Amygdala (tissue), 56 donors: ENCODE measurements around the gene RAB17.
A peak's percentile ranks its signal among the peaks of the same experiment; 100 is the strongest.

ENCODE experiments used
- DNase-seq, 56 donors: peaks; one replicate each; lab custom pipeline; 2025; lab: John Stamatoyannopoulos, UW

RAB17 gene

DNA sequence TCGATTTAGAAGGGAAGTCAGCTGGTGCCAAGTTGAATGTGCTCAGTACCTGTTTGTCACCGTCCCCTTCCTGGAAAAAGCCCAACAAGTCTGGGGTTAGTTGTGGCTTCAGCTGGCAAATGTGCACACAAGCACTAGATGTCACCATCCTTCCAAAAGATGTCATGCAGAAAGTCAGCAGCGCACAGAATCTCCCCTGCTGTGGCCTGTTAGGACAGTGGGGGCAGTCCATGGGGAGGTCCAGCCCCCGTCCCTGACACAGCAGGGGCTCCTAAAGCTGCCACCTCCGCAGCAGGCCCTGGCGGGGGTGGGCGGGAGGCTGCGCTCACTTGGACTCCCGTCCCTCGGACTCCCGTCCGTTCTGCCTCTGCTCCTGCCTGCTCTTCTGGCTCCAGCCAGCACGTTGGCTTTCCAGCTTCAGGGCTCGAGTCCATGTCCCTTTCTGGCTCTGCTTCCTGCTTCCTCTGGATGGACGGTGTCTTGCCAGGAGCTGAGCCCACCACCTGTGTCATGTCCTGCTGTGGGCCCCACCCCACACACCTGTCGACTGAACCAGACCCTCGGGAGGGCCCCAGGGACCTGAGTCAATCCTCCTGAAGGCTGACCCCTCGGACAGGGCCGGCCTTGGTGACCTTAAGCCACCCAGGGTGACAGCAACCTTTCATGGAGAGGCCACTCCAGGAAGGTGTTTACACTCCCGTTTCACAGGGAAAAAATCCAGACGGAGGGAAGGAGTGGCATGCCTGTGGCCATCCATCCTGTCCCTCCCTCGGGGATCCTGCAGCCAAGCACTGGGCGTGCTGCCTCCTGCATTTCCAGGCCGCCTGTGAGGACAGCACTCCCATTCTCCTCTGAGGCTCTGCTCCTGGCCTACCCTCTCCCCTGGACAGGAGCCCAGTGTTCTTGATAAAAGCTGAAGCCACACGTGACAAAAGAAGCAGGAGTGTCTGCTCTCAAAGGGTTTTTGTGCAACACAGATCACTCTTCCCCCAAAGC lies 8.5 kb downstream of the RAB17 start:
- peak in 35 of 56 donors; percentile 9 to 68 (median 33) for DNase-seq

- DNase-seq, result no peak
Observed at GRCh38 chr2:237581326-237581725, 9.2 kb downstream of the RAB17 start.

DNA sequence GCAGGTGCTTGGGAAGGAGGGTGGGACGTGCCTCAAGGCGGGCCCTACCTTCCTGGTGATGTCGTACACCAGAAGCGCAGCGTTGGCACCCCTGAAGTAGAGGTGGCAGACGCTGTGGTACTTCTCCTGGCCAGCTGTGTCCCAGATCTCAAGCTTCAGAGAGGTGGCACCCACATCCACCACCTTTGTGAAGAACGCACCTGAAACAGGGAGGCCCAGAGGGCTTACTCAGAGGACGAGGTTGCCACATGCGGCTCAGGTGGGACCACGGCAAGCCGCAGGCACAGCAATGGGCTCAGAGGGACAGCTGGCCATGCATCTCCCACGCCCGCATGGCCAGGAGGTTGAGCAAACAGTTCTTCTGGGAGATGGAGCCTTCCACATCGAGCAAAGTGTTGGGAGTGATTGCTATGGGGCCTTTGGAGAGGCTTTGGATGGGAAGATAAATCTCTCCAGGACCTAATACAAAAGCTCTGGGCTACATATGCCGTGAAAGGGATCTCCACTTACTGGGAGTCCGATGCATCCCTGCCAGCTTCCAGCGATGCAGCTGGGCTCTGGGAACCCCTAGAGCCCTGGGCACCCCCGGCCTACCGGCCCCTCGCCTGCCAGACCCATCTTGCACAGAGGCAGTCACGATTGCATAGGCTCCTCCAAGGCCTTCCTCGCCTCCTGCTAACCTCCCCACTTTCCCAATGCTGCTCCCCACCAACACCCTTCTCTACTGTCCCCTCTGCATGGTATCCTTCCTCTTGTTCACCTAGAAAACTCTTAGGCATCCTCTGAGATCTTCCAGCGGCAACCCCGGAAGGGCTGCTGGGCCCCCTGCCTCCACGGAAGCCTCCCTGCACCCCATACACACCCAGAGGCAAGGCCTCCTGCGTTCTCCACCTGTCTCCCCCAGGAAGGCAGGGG lies 12.3 kb downstream of the RAB17 start:
- DNase-seq, result no peak

- no peak for DNase-seq
Observed at GRCh38 chr2:237577458-237577857, 13.1 kb downstream of the RAB17 start.

DNA sequence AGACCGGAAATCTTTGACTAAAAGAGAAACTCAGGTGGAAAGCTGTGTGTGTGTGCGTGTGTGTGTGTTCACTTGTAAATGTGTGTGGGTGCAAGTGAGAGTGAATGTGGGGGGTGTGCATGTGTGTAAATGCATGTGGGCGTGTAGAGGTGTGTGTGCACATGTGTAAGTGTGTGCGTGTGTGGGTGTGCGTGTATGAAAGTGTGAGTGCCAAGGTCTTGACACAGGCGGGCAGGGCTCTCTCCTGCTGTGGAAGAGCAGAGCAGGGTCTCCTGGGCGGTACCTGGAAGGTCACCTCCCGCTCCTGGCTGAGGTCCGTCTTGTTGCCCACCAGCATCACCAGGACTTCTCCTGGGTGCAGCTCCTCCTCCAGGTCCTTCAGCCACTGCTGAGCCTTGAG lies 13.6 kb downstream of the RAB17 start:
- no peak for DNase-seq

DNA sequence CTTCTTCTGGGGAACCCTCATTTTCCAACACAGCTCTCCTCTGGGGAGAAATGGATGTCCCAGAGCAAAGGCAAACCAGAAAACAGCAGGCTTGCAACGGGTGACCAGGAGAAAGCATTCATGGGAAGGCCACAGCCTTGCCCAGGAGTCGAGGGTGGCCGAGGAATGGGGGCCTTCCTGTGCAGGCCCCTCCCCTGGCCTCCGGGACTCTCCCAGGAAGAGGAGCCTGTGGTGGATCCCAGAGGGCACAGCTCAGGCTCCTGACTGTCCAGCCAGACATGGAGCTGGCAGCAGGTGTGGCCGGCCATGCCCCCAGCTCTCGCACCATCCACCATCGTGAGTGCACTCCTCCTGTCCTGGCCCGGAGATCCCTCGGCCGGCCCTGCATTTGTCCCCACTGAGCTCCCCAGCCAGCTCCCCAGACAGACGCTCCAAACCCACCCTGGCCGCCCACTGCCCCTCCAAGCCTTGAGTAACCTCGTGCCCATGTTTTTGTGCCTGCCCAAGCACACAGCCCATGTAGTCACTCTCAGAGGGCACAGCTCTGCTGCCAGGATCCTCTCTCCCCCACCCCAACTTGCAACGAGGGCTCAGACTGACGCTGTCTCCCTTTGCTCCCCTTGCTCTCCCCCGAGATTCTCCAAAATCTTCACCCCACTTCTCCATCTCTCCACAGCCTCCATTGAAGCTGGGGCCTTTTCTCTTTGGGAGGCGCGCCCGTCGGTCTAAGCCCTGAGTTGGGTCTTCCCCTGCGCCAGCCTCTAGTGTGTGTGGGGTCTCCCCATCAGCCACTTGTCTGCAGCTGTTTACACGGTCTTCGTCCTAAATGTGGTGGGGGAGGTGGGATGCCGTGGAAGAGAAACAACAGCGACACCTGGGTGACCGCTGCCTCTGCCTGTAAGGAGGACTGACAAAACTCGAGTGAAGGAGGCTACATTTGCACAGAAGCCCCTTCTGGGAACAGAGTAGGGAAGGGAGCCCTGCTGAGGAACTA lies 14.4 kb downstream of the RAB17 start:
- no peak for DNase-seq

DNA sequence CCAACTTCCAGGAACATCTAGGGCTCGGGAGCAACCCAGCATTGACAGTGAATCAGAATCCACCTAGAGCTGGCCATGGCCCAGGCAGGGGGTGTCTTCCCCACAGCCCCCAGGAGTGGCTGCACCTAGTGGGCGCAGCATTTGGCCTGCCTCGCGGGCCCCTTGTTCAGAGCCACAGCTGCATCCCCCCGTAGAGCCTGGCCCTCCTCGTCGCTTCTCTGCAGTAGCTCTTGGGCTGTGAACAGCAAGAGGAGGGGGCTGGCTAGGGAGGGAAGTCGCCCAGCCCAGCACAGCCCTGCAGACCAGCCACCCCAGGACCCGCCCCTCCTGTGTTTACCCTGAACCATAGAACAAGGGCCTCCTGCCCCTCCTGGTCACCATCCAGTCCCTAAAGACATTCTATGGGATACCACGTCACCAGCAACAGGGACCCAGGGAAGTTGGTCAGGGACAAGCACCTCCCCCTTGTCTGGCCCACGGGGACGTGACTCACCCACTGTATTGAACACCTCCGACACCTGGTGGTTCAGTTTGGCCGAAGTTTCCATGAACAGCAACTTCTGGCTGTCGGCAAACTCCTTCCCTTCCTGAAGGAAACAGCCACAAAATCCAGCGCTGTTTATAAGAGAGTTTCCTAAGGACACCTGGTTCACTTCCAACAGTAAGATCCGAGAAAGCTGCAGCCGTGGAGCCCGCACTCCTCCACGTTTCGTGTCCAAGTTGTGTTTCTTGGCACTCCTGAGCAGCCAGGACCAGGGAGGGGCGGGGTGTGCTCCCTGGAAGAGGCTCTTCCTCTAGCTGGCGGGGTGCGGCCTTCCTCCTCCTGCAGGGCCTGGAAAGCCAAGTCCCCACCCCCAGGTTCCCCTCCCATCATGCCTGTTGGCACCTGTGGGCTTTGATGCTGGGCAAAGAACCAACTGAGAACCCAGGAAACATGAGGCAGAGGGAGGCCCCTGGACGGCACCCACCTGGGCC lies 15.4 kb downstream of the RAB17 start:
- no peak for DNase-seq

DNA sequence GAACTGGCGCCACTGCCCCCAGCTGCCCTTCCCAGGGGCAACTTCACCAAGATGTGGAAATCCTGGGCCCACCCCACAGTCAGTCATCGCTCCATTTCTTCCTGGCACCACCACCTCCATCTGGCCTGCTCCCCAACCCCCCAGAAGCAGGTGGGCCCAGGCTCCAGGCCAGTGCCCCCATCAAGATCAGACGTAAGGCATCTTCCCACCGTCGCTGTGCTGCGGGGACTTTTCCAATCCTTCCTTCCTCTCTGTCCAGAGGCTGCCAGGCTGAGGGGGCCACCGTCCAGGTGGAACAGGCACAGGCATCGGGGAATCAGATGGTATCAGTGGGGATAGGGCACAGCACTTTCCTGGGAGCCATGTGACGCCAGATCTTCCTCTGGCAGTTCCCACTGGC lies 16.1 kb downstream of the RAB17 start:
- no peak for DNase-seq

GRCh38 chr2:237573721-237574415 lies 16.7 kb downstream of the RAB17 start:
- DNase-seq, result no peak

- no peak for DNase-seq
Observed at GRCh38 chr2:237572742-237573101, 17.8 kb downstream of the RAB17 start.

DNA sequence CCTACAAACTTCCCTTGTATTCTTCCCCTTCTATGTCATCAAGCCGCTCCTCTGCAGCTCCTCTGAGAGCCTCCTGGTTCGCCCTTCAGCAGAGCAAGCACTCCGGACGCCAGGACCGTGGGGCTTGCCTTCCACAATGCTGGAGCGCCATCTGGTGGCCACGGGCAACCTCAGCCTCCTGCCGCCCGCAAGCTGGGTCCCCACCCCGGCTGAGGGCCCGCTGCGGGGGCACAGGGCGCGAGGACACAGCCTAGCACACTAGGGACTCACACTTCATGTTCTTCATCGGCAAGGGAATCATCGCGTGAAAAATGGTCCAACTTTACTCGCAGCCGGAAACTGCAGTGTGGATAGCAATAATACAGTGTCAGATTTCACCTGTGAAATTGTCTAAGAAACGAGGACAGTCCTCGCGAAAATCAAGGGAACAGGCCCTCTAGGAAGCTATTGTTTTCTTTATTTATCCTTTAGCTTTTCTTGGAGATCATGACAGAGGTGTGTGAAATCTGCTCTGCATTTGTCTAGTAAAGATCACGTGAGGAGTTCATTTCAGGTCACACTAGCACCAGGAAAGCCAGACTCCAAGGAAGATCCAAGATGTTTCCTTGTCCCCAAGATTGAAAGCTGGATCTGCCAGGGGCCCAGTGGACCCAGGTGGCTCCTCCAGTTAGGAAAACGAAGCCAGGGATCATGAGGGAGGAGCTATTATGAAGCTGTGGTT lies 18.4 kb downstream of the RAB17 start:
- peak; percentile 33 to 90 (median 69) for DNase-seq

- DNase-seq, result no peak
Observed at GRCh38 chr2:237571551-237571950, 19.0 kb downstream of the RAB17 start.

GRCh38 chr2:237570776-237571335 lies 19.7 kb downstream of the RAB17 start:
- DNase-seq, result no peak

- DNase-seq, result no peak
Observed at GRCh38 chr2:237569896-237570295, 20.6 kb downstream of the RAB17 start.

DNA sequence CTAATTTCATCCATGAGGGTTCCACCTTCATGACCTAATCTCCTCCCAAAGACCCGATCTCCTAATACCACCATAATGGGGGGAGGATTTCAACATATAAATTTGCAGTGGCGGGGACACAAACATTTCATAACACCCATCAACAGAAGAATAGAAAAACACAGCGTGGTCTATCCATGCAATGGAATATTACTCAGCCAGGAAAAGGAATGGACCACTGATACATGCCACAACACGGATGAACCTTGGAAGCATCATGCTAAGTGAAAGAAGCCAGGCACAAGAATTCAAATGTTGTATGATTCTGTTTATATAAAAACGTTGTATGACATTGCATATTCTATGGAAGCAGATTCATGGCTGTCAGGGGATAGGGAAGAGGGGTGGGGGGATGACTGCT lies 21.5 kb downstream of the RAB17 start:
- no peak for DNase-seq

GRCh38 chr2:237568121-237568660 lies 22.3 kb downstream of the RAB17 start:
- no peak for DNase-seq
